Cardiac muscle cell (in vitro differentiated cells and primary cell): ENCODE data around the gene FAM131B. TPM values are rescaled to one million over a fixed set of nuclear protein-coding genes. Genes with fewer than 3 reads are reported as not detected.
"Not testable (repeated sequence)": the region's sequence is repeated elsewhere in the genome, so short reads cannot be mapped to it uniquely, and the experiment has no call there.

ENCODE experiments used
- DNase-seq, 2 donors: peaks; one replicate each; pipeline versions ENCODE4 v3.0.0 to v3.0.0-alpha.2; 2010 to 2017; ENCODE audit warnings: low read depth in 1 of 2, low spot score in 1 of 2
- H3K27ac ChIP-seq: fragments of 200-600 bp; sonication (generic); 2 replicates; pipeline ENCODE4 v1.5.1; 2016
- H3K27me3 ChIP-seq: fragments of 200-600 bp; sonication (generic); 2 replicates; pipeline ENCODE4 v1.6.0; 2016; ENCODE audit warnings: control low read depth
- H3K36me3 ChIP-seq: fragments of 200-600 bp; sonication (generic); 2 replicates; pipeline ENCODE4 v1.5.1; 2016; ENCODE audit warnings: control low read depth
- H3K4me1 ChIP-seq: fragments of 200-600 bp; sonication (generic); 2 replicates; pipeline ENCODE4 v1.8.1; 2017; ENCODE audit warnings: low read depth, mild to moderate bottlenecking, mixed run types
- H3K4me3 ChIP-seq: fragments of 200-600 bp; sonication (generic); 2 replicates; pipeline ENCODE4 v1.5.1; 2016; ENCODE audit warnings: mild to moderate bottlenecking
- H3K9me3 ChIP-seq: fragments of 200-600 bp; sonication (generic); 2 replicates; pipeline ENCODE4 v1.5.1; 2017; ENCODE audit warnings: low read depth, mild to moderate bottlenecking, control low read depth
- CTCF ChIP-seq: IDR thresholded peaks from 2 replicates; pipeline ENCODE4 v1.5.1; 2012; ENCODE audit warnings: low read depth, mild to moderate bottlenecking, low read length
- polyA plus RNA-seq: library from polyadenylated mRNA; unstranded; fragments of >200 nt; fragmentation: Nextera tagmentation; extraction: Ambion mirVana; gene quantifications from 2 replicates; pipeline ENCODE4 v1.2.1, GENCODE V29; 2016
- total RNA-seq: library from RNA; depleted of rRNA; stranded (reverse); fragments of >200 nt; gene quantifications from 2 replicates; pipeline ENCODE4 v1.2.3, GENCODE V29; 2016

Gene FAM131B
- total and polyA plus RNA-seq, 2 experiments from 2014 or later, result 0.26 to 0.71 TPM

- no peak for DNase-seq
- Histone ChIP-seq H3K4me3 (peak overlapping the region; percentile 24), H3K27me3 (peaks cover 13% of the 10 kb centered on the region), H3K36me3 (no peaks in the 10 kb centered on the region), H3K9me3 (no peaks in the 10 kb centered on the region), H3K4me1 (peaks cover 8% of the 10 kb centered on the region), H3K27ac (no peak overlapping the region)
- no peak for TF ChIP-seq CTCF
Observed at GRCh38 chr7:143408252-143408685, 45.8 kb upstream of the FAM131B start.

- no peak overlapping the region for H3K27ac ChIP-seq
- TF ChIP-seq CTCF, result no peak
- H3K4me3 ChIP-seq, result no peak overlapping the region
- H3K27me3 ChIP-seq, result peaks cover 13% of the 10 kb centered on the region
- H3K9me3 ChIP-seq, result no peaks in the 10 kb centered on the region
- H3K4me1 ChIP-seq, result peaks cover 8% of the 10 kb centered on the region
- DNase-seq, result no peak
- H3K36me3 ChIP-seq, result no peaks in the 10 kb centered on the region
Observed at GRCh38 chr7:143407287-143408251, 45.1 kb upstream of the FAM131B start.

- DNase-seq, result no peak
Observed at GRCh38 chr7:143406002-143406357, 43.5 kb upstream of the FAM131B start.

GRCh38 chr7:143405173-143406001 lies 42.9 kb upstream of the FAM131B start:
- no peaks in the 10 kb centered on the region for H3K9me3 ChIP-seq
- peaks cover 8% of the 10 kb centered on the region for H3K4me1 ChIP-seq
- H3K4me3 ChIP-seq, result no peak overlapping the region
- TF ChIP-seq CTCF, result no peak
- H3K27me3 ChIP-seq, result peaks cover 13% of the 10 kb centered on the region
- peak in 1 of 2 donors; percentile 41 for DNase-seq
- H3K36me3 ChIP-seq, result no peaks in the 10 kb centered on the region
- H3K27ac ChIP-seq, result no peak overlapping the region

More at GRCh38 chr7:143406002-143406357, 43.5 kb upstream of the FAM131B start:
- no peaks in the 10 kb centered on the region for H3K36me3 ChIP-seq
- peaks cover 13% of the 10 kb centered on the region for H3K27me3 ChIP-seq
- no peak overlapping the region for H3K4me3 ChIP-seq
- H3K27ac ChIP-seq, result no peak overlapping the region
- no peak for TF ChIP-seq CTCF
- H3K4me1 ChIP-seq, result peaks cover 8% of the 10 kb centered on the region
- H3K9me3 ChIP-seq, result no peaks in the 10 kb centered on the region

- H3K4me3 ChIP-seq, H3K4me1 ChIP-seq, H3K27ac ChIP-seq, H3K27me3 ChIP-seq, H3K36me3 ChIP-seq, DNase-seq, H3K9me3 ChIP-seq: not testable (repeated sequence)
Observed at GRCh38 chr7:143402233-143402632, 39.7 kb upstream of the FAM131B start.
